Activated CD8-positive, alpha-beta memory T cell treated with anti-CD3 and anti-CD28 coated beads, Interleukin-2, amount 50 U/mL, for 24 hours (primary cell): Measurements from ENCODE around the gene CPVL.

Source experiments
- DNase-seq: peaks from one replicate; pipeline ENCODE4 v3.0.0-alpha.2; 2020; ENCODE audit errors: extremely low read depth

The CPVL gene

GRCh38 chr7:29156907-29157452 lies 10.6 kb upstream of the CPVL start:
- no peak for DNase-seq

- no peak for DNase-seq
Observed at GRCh38 chr7:29154076-29154475, 7.7 kb upstream of the CPVL start.

GRCh38 chr7:29150856-29151255 lies 4.5 kb upstream of the CPVL start:
- no peak for DNase-seq

GRCh38 chr7:29149036-29149435 lies 2.7 kb upstream of the CPVL start:
- DNase-seq, result no peak

- DNase-seq, result no peak
Observed at GRCh38 chr7:29147821-29148220, 1.5 kb upstream of the CPVL start.

GRCh38 chr7:29146888-29147609 lies 712 bp upstream of the CPVL start:
- DNase-seq, result no peak

- DNase-seq, result no peak
Observed at GRCh38 chr7:29145553-29146056, 732 bp downstream of the CPVL start.

GRCh38 chr7:29143751-29144150 lies 2.6 kb downstream of the CPVL start:
- DNase-seq, result no peak

- DNase-seq, result no peak
Observed at GRCh38 chr7:29142021-29142727, 4.2 kb downstream of the CPVL start.

GRCh38 chr7:29140873-29141468 lies 5.4 kb downstream of the CPVL start:
- DNase-seq, result no peak

GRCh38 chr7:29139796-29140195 lies 6.5 kb downstream of the CPVL start:
- DNase-seq, result no peak

GRCh38 chr7:29139191-29139590 lies 7.1 kb downstream of the CPVL start:
- no peak for DNase-seq

- no peak for DNase-seq
Observed at GRCh38 chr7:29138588-29138987, 7.7 kb downstream of the CPVL start.

GRCh38 chr7:29135846-29136245 lies 10.5 kb downstream of the CPVL start:
- DNase-seq, result no peak

GRCh38 chr7:29132980-29133379 lies 13.4 kb downstream of the CPVL start:
- no peak for DNase-seq

- DNase-seq, result no peak
Observed at GRCh38 chr7:29131678-29132077, 14.7 kb downstream of the CPVL start.

GRCh38 chr7:29130096-29130495 lies 16.2 kb downstream of the CPVL start:
- DNase-seq, result no peak

- no peak for DNase-seq
Observed at GRCh38 chr7:29127527-29127926, 18.8 kb downstream of the CPVL start.

GRCh38 chr7:29126804-29127203 lies 19.5 kb downstream of the CPVL start:
- DNase-seq, result no peak

- DNase-seq, result no peak
Observed at GRCh38 chr7:29123626-29124190, 22.6 kb downstream of the CPVL start.

GRCh38 chr7:29122759-29123158 lies 23.6 kb downstream of the CPVL start:
- no peak for DNase-seq

GRCh38 chr7:29122081-29122480 lies 24.3 kb downstream of the CPVL start:
- no peak for DNase-seq
